Measurements from ENCODE around the gene CNTNAP2.

The CNTNAP2 gene

DNA sequence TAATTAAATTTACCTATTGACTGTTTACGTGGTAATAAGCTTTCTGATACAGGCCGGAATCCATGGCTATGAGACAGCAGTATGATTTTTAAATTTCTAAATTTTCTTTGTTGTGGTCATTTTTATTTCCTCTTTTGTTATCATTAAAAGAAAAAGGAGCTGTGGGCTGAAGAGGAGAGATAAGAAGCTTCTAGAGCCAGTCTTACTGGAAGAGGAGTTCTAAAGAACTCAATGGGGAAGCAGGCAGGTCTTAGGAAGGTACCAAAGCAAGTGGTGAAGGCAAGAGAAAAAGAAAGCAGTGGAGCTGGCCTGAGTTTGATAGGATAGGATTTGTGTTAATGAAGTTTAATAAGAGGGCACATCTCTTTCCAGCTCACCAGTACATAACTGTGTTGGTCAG is 1187.8 kb downstream of the CNTNAP2 start:
- Histone ChIP-seq H3K4ac (ENCODE audit: low read depth, low read length) (no peak overlapping the region), H3K27ac (ENCODE audit: low read depth, low read length) (no peak overlapping the region), H2BK5ac (ENCODE audit: low read length) (no peak overlapping the region), H3K4me3 (ENCODE audit: low read length) (no peak overlapping the region), H3K36me3 (ENCODE audit: control insufficient read depth, insufficient read depth, low read length) (no peaks in the 10 kb centered on the region), H4K8ac (ENCODE audit: low read depth, low read length) (no peak overlapping the region), H3K18ac (ENCODE audit: low read length) (no peak overlapping the region), H3K56ac (ENCODE audit: low read length) (no peak overlapping the region), H3K4me2 (ENCODE audit: low read length) (no peak overlapping the region), H3K79me1 (ENCODE audit: low read length) (no peaks in the 10 kb centered on the region), H4K5ac (ENCODE audit: low read length) (no peak overlapping the region), H3K4me1 (ENCODE audit: control insufficient read depth, low read depth, low read length) (no peaks in the 10 kb centered on the region), H3K23ac (ENCODE audit: low read length) (no peak overlapping the region), H3K79me2 (ENCODE audit: control insufficient read depth, insufficient read depth, low read length) (no peaks in the 10 kb centered on the region), H3K9ac (ENCODE audit: low read length) (no peak overlapping the region), H2AK5ac (ENCODE audit: low read length) (no peak overlapping the region), H3K27me3 (ENCODE audit: insufficient read depth, low read length, poor library complexity) (no peaks in the 10 kb centered on the region), H2BK120ac (ENCODE audit: low read depth, low read length) (no peak overlapping the region), H2BK15ac (replicated peaks; ENCODE audit: low read depth) (no peak overlapping the region)
- no CpG with 5 or more reads among the region's 2 CpGs for WGBS (ENCODE audit: extremely low coverage, insufficient coverage, low lambda C conversion rate)
- no peak for DNase-seq

DNA sequence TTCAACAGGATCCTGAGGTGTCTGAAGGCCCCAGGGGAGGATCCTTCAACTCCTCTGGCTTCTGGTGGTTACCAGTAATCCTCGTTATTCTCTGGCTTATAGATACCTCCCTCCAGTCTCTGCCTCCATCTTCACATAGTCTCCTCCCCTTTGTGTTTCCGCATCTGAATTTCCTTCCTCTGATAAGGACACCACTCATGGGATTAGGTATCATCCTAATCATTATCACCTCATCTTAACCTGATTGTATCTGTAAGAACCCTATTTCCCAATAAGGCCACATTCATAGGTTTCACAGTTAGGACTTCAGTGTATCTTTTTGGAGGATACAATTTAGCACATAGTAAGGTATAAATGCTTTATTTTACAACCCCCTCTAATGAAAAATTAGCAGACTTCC is 1189.2 kb downstream of the CNTNAP2 start:
- Histone ChIP-seq H3K79me1 (ENCODE audit: low read length) (no peaks in the 10 kb centered on the region), H3K23ac (ENCODE audit: low read length) (no peak overlapping the region), H2BK5ac (ENCODE audit: low read length) (no peak overlapping the region), H3K27me3 (ENCODE audit: insufficient read depth, low read length, poor library complexity) (no peaks in the 10 kb centered on the region), H3K4ac (ENCODE audit: low read depth, low read length) (no peak overlapping the region), H3K27ac (ENCODE audit: low read depth, low read length) (no peak overlapping the region), H4K5ac (ENCODE audit: low read length) (no peak overlapping the region), H3K18ac (ENCODE audit: low read length) (no peak overlapping the region), H3K9ac (ENCODE audit: low read length) (no peak overlapping the region), H3K4me3 (ENCODE audit: low read length) (no peak overlapping the region), H4K8ac (ENCODE audit: low read depth, low read length) (no peak overlapping the region), H3K36me3 (ENCODE audit: control insufficient read depth, insufficient read depth, low read length) (no peaks in the 10 kb centered on the region), H3K4me2 (ENCODE audit: low read length) (no peak overlapping the region), H2BK15ac (replicated peaks; ENCODE audit: low read depth) (no peak overlapping the region), H3K56ac (ENCODE audit: low read length) (no peak overlapping the region), H3K79me2 (ENCODE audit: control insufficient read depth, insufficient read depth, low read length) (no peaks in the 10 kb centered on the region), H2BK120ac (ENCODE audit: low read depth, low read length) (no peak overlapping the region), H3K4me1 (ENCODE audit: control insufficient read depth, low read depth, low read length) (no peaks in the 10 kb centered on the region), H2AK5ac (ENCODE audit: low read length) (no peak overlapping the region)
- peak; percentile 12 for DNase-seq
- WGBS (ENCODE audit: extremely low coverage, insufficient coverage, low lambda C conversion rate) = no CpG with 5 or more reads among the region's 2 CpGs

- WGBS (ENCODE audit: extremely low coverage, insufficient coverage, low lambda C conversion rate) = no CpG with 5 or more reads among the region's 5 CpGs
- H3K79me1 ChIP-seq (ENCODE audit: low read length) = no peaks in the 10 kb centered on the region
- H2BK120ac ChIP-seq (ENCODE audit: low read depth, low read length) = no peak overlapping the region
- H3K79me2 ChIP-seq (ENCODE audit: control insufficient read depth, insufficient read depth, low read length) = no peaks in the 10 kb centered on the region
- H3K18ac ChIP-seq (ENCODE audit: low read length) = no peak overlapping the region
- H3K27ac ChIP-seq (ENCODE audit: low read depth, low read length) = no peak overlapping the region
- no peak overlapping the region for H3K4ac ChIP-seq (ENCODE audit: low read depth, low read length)
- no peak overlapping the region for H3K9ac ChIP-seq (ENCODE audit: low read length)
- H3K23ac ChIP-seq (ENCODE audit: low read length) = no peak overlapping the region
- peak; percentile 35 for DNase-seq
- no peak overlapping the region for H4K5ac ChIP-seq (ENCODE audit: low read length)
- no peak overlapping the region for H3K4me3 ChIP-seq (ENCODE audit: low read length)
- H2AK5ac ChIP-seq (ENCODE audit: low read length) = no peak overlapping the region
- no peak overlapping the region for H2BK5ac ChIP-seq (ENCODE audit: low read length)
- H3K4me2 ChIP-seq (ENCODE audit: low read length) = no peak overlapping the region
- H4K8ac ChIP-seq (ENCODE audit: low read depth, low read length) = no peak overlapping the region
- no peaks in the 10 kb centered on the region for H3K4me1 ChIP-seq (ENCODE audit: control insufficient read depth, low read depth, low read length)
- H3K27me3 ChIP-seq (ENCODE audit: insufficient read depth, low read length, poor library complexity) = no peaks in the 10 kb centered on the region
- H2BK15ac ChIP-seq (replicated peaks; ENCODE audit: low read depth) = no peak overlapping the region
- no peaks in the 10 kb centered on the region for H3K36me3 ChIP-seq (ENCODE audit: control insufficient read depth, insufficient read depth, low read length)
- no peak overlapping the region for H3K56ac ChIP-seq (ENCODE audit: low read length)
Measured at GRCh38 chr7:147308539-147308938, 1191.9 kb downstream of the CNTNAP2 start.

DNA sequence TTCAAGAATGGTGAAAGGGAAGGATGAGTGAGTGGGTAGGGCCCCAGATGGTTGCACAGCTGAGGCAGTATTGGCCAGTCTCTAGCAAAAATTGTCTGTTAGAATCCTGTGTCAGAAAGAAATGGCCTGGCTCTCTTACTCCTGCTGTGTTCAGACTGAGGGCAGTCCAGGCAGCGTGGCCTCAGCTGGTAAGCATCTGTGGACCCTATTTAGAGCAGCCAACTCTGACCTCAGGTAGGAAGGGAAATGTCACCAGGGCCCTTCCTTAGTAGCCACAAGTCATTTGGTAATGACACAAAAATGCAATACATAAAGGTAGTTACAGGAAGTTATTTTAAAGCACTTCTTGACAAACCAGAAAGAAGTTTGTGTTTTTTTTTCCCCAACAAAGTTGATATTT is 1194.7 kb downstream of the CNTNAP2 start:
- no peaks in the 10 kb centered on the region for H3K27me3 ChIP-seq (ENCODE audit: insufficient read depth, low read length, poor library complexity)
- H3K36me3 ChIP-seq (ENCODE audit: control insufficient read depth, insufficient read depth, low read length) = no peaks in the 10 kb centered on the region
- no peak for DNase-seq
- no peak overlapping the region for H3K9ac ChIP-seq (ENCODE audit: low read length)
- H2BK15ac ChIP-seq (replicated peaks; ENCODE audit: low read depth) = no peak overlapping the region
- no peak overlapping the region for H4K8ac ChIP-seq (ENCODE audit: low read depth, low read length)
- H3K4me3 ChIP-seq (ENCODE audit: low read length) = no peak overlapping the region
- H3K79me1 ChIP-seq (ENCODE audit: low read length) = no peaks in the 10 kb centered on the region
- H3K4me2 ChIP-seq (ENCODE audit: low read length) = no peak overlapping the region
- H3K4me1 ChIP-seq (ENCODE audit: control insufficient read depth, low read depth, low read length) = no peaks in the 10 kb centered on the region
- H3K56ac ChIP-seq (ENCODE audit: low read length) = no peak overlapping the region
- H3K27ac ChIP-seq (ENCODE audit: low read depth, low read length) = no peak overlapping the region
- H3K4ac ChIP-seq (ENCODE audit: low read depth, low read length) = no peak overlapping the region
- no peak overlapping the region for H3K18ac ChIP-seq (ENCODE audit: low read length)
- no CpG with 5 or more reads among the region's 1 CpG for whole genome bisulfite sequencing (ENCODE audit: extremely low coverage, insufficient coverage, low lambda C conversion rate)
- no peak overlapping the region for H2AK5ac ChIP-seq (ENCODE audit: low read length)
- H2BK5ac ChIP-seq (ENCODE audit: low read length) = no peak overlapping the region
- no peak overlapping the region for H4K5ac ChIP-seq (ENCODE audit: low read length)
- H3K23ac ChIP-seq (ENCODE audit: low read length) = no peak overlapping the region
- no peak overlapping the region for H2BK120ac ChIP-seq (ENCODE audit: low read depth, low read length)
- no peaks in the 10 kb centered on the region for H3K79me2 ChIP-seq (ENCODE audit: control insufficient read depth, insufficient read depth, low read length)

GRCh38 chr7:147321504-147321903 is 1204.9 kb downstream of the CNTNAP2 start:
- Histone ChIP-seq H4K5ac (ENCODE audit: low read length) (no peak overlapping the region), H2BK5ac (ENCODE audit: low read length) (no peak overlapping the region), H4K8ac (ENCODE audit: low read depth, low read length) (no peak overlapping the region), H3K56ac (ENCODE audit: low read length) (no peak overlapping the region), H3K79me1 (ENCODE audit: low read length) (no peaks in the 10 kb centered on the region), H3K9ac (ENCODE audit: low read length) (no peak overlapping the region), H3K79me2 (ENCODE audit: control insufficient read depth, insufficient read depth, low read length) (no peaks in the 10 kb centered on the region), H2BK120ac (ENCODE audit: low read depth, low read length) (no peak overlapping the region), H3K27ac (ENCODE audit: low read depth, low read length) (no peak overlapping the region), H3K18ac (ENCODE audit: low read length) (no peak overlapping the region), H3K36me3 (ENCODE audit: control insufficient read depth, insufficient read depth, low read length) (no peaks in the 10 kb centered on the region), H3K27me3 (ENCODE audit: insufficient read depth, low read length, poor library complexity) (no peaks in the 10 kb centered on the region), H3K4me2 (ENCODE audit: low read length) (no peak overlapping the region), H3K4me1 (ENCODE audit: control insufficient read depth, low read depth, low read length) (no peaks in the 10 kb centered on the region), H3K4me3 (ENCODE audit: low read length) (no peak overlapping the region), H3K23ac (ENCODE audit: low read length) (no peak overlapping the region), H2AK5ac (ENCODE audit: low read length) (no peak overlapping the region), H2BK15ac (replicated peaks; ENCODE audit: low read depth) (no peak overlapping the region), H3K4ac (ENCODE audit: low read depth, low read length) (no peak overlapping the region)
- no peak for DNase-seq
- no CpG with 5 or more reads among the region's 2 CpGs for WGBS (ENCODE audit: extremely low coverage, insufficient coverage, low lambda C conversion rate)

DNA sequence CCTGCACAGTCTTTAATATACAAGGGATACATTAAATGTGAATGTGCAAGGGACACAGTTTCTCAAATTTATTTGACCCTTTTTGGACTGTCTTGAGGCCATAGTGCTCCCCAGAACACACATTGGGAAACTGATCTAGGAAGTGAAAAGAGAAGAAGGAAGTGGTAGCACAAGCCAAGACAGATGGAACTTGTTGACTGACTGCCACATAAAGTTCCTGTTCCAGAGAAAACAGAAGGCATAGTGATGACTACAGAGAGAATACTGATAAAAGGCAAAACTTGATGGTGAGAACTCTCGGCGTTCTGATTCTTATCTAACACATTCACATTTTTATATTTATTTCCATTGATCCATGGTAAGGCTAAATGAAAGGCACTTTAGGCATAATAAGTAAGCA is 1216.4 kb downstream of the CNTNAP2 start:
- Histone ChIP-seq H3K23ac (ENCODE audit: low read length) (no peak overlapping the region), H3K56ac (ENCODE audit: low read length) (no peak overlapping the region)
- no peak for DNase-seq

More for the DNA sequence above, 1216.4 kb downstream of the CNTNAP2 start:
- no peaks in the 10 kb centered on the region for H3K27me3 ChIP-seq (ENCODE audit: insufficient read depth, low read length, poor library complexity)
- H4K8ac ChIP-seq (ENCODE audit: low read depth, low read length) = no peak overlapping the region
- no peaks in the 10 kb centered on the region for H3K4me1 ChIP-seq (ENCODE audit: control insufficient read depth, low read depth, low read length)
- H3K4ac ChIP-seq (ENCODE audit: low read depth, low read length) = no peak overlapping the region
- H3K18ac ChIP-seq (ENCODE audit: low read length) = no peak overlapping the region
- no CpG with 5 or more reads among the region's 2 CpGs for WGBS (ENCODE audit: extremely low coverage, insufficient coverage, low lambda C conversion rate)
- H3K36me3 ChIP-seq (ENCODE audit: control insufficient read depth, insufficient read depth, low read length) = no peaks in the 10 kb centered on the region
- no peak overlapping the region for H2BK120ac ChIP-seq (ENCODE audit: low read depth, low read length)
- no peaks in the 10 kb centered on the region for H3K79me1 ChIP-seq (ENCODE audit: low read length)
- no peak overlapping the region for H2BK5ac ChIP-seq (ENCODE audit: low read length)
- H4K5ac ChIP-seq (ENCODE audit: low read length) = no peak overlapping the region
- H3K4me2 ChIP-seq (ENCODE audit: low read length) = no peak overlapping the region
- H2AK5ac ChIP-seq (ENCODE audit: low read length) = no peak overlapping the region
- H3K4me3 ChIP-seq (ENCODE audit: low read length) = no peak overlapping the region
- no peak overlapping the region for H3K27ac ChIP-seq (ENCODE audit: low read depth, low read length)
- no peaks in the 10 kb centered on the region for H3K79me2 ChIP-seq (ENCODE audit: control insufficient read depth, insufficient read depth, low read length)
- no peak overlapping the region for H3K9ac ChIP-seq (ENCODE audit: low read length)
- no peak overlapping the region for H2BK15ac ChIP-seq (replicated peaks; ENCODE audit: low read depth)
